HT1080 (cell line): ENCODE results near the gene NOL9. TPM values are rescaled to one million over a fixed set of nuclear protein-coding genes. Genes with fewer than 3 reads are reported as not detected.
A peak's percentile ranks its signal among the peaks of the same experiment; 100 is the strongest.

Source experiments
- DNase-seq: peaks from one replicate; pipeline ENCODE4 v3.0.0-alpha.2; 2015; ENCODE audit warnings: low read depth
- total RNA-seq: library from RNA; depleted of rRNA; stranded (reverse); fragments of >200 nt; shearing (Covaris generic); gene quantifications from 2 replicates; pipeline ENCODE4 v1.2.3, GENCODE V29; 2014

The NOL9 gene
- total RNA-seq, 1 experiment from 2014 or later = 44.3 TPM

- no peak for DNase-seq
These were observed 36.9 kb upstream of the NOL9 start for GRCh38 chr1:6591222-6591621.

- no peak for DNase-seq
These were observed 35.7 kb upstream of the NOL9 start for GRCh38 chr1:6590046-6590445.

- DNase-seq = no peak
These were observed 34.7 kb upstream of the NOL9 start for GRCh38 chr1:6588893-6589520.

GRCh38 chr1:6588128-6588892 lies 34.0 kb upstream of the NOL9 start:
- DNase-seq = no peak

- DNase-seq = peak; percentile 28
These were observed 33.1 kb upstream of the NOL9 start for GRCh38 chr1:6587261-6588005.

- DNase-seq = no peak
These were observed 32.1 kb upstream of the NOL9 start for GRCh38 chr1:6586404-6586816.

GRCh38 chr1:6585841-6586240 lies 31.5 kb upstream of the NOL9 start:
- DNase-seq = no peak

GRCh38 chr1:6585081-6585722 lies 30.9 kb upstream of the NOL9 start:
- no peak for DNase-seq

GRCh38 chr1:6584126-6585080 lies 30.1 kb upstream of the NOL9 start:
- no peak for DNase-seq

- DNase-seq = no peak
These were observed 28.1 kb upstream of the NOL9 start for GRCh38 chr1:6582370-6582769.

GRCh38 chr1:6581561-6582305 lies 27.4 kb upstream of the NOL9 start:
- DNase-seq = peak; percentile 35

GRCh38 chr1:6580593-6581409 lies 26.5 kb upstream of the NOL9 start:
- DNase-seq = no peak

GRCh38 chr1:6580119-6580592 lies 25.8 kb upstream of the NOL9 start:
- no peak for DNase-seq

- peak; percentile 96 for DNase-seq
These were observed 25.2 kb upstream of the NOL9 start, which contains the start of gene ZBTB48 for GRCh38 chr1:6579374-6580118. Gene ZBTB48 (plus strand): TSS chr1:6579994. CDS start chr1:6580610, 616 bp downstream.

GRCh38 chr1:6578624-6579373 lies 24.5 kb upstream of the NOL9 start:
- no peak for DNase-seq

- no peak for DNase-seq
These were observed 23.7 kb upstream of the NOL9 start for GRCh38 chr1:6577831-6578525.

GRCh38 chr1:6574818-6575217 lies 20.5 kb upstream of the NOL9 start:
- no peak for DNase-seq
